HG03066 (cell line): ENCODE measurements around the gene DBNDD1.
"Not testable (repeated sequence)": the region's sequence is repeated elsewhere in the genome, so short reads cannot be mapped to it uniquely, and the experiment has no call there.

ENCODE experiments used
- ATAC-seq: cut with Tn5 transposase; IDR thresholded peaks from one replicate; pipeline ENCODE4 v1.9.1; 2021; ENCODE audit warnings: low read depth; ENCODE audit not compliant: unreplicated experiment

Gene DBNDD1

DNA sequence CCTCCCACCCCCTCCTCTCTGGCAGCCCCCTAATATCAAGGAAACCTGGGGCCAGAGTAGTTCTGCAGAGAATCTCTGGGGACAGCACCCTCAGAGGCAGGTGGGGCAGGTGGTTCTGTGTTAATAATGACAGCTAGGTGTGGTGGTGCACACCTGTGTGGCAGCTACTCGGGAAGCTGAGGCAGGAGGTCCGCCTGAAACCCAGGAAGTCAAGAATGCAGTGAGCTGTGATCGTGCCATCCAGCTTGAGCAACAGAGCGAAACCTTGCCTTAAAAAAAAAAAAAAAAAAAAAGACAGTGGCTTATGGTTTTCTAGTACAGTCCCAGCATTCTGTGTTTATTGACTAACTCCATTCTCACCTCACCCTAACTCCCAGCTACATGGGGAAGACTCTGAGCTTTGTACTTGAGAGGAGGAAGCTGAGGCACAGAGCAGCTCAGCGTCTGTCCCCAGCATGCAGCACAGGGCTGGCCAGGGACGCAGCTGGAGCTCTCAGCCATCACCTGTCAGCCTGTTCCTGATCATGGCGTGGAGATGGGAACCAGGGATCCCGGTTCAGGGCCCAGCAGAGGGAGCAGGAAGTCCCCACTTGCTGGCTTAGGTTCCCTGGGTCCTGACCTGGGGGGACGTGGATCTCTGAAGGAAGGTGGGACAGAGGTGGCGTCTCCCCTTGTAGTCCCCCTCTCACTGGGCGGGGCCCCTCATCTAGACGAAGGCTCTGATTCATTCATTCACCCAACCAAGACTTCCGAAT is 6.1 kb downstream of the DBNDD1 start:
- no peak for ATAC-seq

DNA sequence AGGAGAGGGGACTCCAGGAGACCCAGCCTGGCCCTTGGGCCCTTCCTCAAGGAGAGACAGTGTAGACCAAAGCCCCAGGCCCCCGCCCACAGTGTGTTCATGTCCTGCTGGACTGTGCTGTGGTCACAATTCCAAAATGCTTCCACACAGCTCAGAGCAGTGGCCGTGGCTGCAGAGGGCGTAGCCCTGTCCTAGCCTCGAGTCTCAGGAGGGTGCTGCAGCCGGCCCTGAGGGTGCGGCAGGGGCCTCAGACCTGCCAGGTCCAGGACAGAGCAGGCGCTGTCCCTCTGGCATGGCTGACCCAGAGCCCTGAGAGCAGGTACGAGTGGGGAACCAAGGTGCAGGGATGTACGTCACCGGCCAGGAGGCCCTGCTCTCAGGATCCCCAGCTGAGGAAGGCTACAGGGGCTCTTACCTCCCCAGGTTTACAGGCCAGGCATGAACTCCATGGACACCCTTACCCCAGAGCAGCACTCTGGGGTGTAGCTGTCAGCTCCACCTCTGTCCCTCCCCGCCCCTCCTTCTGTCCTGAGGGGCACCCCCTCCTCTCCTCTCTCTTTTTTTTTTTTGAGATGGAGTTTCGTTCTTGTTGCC is 7.3 kb downstream of the DBNDD1 start:
- ATAC-seq = no peak

DNA sequence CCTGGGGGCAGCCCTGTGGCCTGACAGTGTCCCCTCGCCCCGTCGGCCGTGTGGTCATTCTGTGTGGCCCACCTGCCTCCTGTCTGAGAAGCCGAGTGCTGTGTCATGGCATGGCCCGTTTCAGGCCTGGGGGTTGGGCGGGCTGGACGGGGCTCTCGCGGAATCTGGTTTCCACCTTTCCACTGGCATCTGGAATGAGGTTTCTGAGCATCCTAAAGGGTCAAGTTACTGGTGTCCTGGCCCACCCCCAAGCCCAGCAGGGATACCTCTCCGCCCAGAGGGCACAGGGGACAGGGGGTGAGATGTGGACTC is 7.8 kb downstream of the DBNDD1 start:
- no peak for ATAC-seq

GRCh38 chr16:90010676-90011507 is 8.4 kb downstream of the DBNDD1 start:
- ATAC-seq = no peak

DNA sequence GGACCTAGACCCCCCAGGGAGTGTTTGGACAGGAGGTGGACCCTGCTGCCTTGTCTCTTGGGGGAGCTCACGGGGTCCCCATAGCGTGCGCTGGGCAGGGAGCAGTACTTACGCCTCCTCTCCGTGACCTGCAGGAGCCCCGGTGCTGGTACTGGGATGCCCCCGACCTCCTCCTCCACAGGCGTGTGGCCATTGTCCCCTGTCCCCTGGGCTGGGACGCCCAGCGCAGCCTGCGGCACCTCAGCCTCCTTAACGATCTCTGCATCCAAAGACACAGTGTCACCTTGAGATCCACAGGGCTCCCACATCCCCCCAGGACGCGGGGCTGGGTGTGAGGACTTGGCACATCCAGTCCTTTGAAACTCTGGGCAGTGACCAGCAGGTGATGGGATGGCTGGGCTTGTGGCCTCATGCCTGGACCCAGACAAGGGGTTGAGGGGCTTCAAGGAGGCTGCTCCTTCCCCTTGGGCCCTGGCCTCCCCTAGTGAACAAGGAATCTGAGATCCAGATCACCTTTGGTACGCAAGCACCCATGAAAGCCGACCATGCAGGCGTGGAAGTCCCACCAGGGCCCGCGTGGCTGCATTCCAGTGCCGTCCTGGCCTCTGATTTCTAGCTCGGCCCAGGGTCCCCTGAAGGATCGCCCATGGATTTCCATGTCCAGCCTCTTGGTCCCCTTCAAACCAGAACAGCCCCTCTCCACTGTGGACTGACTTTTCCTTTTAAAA is 9.9 kb downstream of the DBNDD1 start:
- no peak for ATAC-seq

- ATAC-seq = no peak
These were observed 10.5 kb downstream of the DBNDD1 start for GRCh38 chr16:90008708-90009145.

- not testable (repeated sequence) for ATAC-seq
These were observed 11.5 kb downstream of the DBNDD1 start for GRCh38 chr16:90007635-90008234.

- ATAC-seq = no peak
These were observed 12.2 kb downstream of the DBNDD1 start for GRCh38 chr16:90007015-90007414.

DNA sequence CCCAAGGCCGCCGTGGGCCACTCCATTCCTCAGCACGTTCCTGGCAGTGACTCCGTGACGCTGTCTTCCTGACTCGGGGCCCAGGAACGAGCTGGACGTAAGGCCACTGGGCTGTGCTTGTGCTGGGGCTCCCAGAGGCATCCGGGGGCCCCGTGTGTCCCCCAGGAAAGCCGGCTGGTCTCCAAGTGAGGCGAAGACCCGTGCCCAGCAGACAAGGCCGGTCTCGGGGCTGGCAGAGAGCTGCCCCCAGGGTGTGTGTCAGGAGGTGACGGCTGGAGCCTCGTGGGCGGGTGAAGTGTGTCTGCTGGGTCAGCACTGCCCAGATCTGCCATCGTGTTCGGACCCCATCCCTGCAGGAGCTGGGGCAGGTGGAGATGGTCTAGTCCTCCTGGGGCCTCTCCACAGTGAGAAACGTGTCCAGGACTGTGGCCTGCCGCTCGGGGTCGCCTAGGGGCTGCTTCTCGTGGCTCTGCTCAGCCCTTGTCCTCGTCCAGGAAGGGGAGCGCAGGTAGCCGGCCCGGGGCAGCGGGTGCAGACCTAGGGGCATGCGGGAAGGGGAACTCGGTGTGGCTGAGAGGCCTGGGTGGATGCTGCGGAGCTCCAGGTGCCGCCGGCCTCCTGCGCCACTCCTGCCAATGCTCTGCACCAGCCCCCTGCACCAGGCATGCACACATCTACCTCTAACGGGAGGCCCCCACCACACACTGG is 13.1 kb downstream of the DBNDD1 start:
- no peak for ATAC-seq

GRCh38 chr16:90004577-90004976 is 14.7 kb downstream of the DBNDD1 start:
- ATAC-seq = no peak

DNA sequence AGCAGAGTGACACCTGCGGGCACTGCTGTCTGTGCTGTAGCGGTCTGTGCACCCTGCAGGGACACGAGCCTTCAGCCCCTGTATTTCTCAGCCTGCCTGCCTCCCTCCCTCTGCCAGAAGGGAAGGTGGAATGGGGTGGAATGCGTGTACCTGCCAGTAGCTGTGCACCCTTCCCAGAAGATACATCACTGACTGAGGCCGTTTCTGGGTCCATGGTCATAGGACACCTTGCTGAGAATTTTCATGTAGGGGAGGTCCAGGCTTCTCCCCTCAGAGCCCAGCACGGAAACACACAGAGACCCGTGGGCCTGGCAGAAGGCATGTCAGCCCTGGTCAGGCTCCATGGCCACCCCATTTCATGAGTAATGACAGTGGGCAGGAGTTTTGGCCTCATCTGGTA is 16.5 kb downstream of the DBNDD1 start:
- ATAC-seq = no peak

GRCh38 chr16:90001761-90002503 is 17.3 kb downstream of the DBNDD1 start:
- ATAC-seq = no peak

GRCh38 chr16:90000733-90001427 is 18.4 kb downstream of the DBNDD1 start:
- no peak for ATAC-seq

- ATAC-seq = no peak
These were observed 19.3 kb downstream of the DBNDD1 start for GRCh38 chr16:89999831-90000574.

DNA sequence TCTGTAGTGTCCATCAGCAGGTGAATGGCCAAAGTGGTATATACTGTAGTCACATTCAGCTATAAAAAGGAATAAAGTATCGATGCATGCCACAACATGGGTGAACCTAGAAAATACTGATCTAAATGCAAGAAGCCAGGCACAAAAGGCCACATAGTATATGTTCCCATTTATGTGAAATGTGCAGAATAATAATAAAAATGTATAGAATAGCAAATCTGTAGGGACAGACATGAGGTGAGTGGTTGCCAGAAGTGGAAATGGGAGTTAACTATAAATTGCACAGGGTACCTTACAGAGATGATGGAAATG is 23.1 kb downstream of the DBNDD1 start:
- ATAC-seq = no peak

- ATAC-seq = not testable (repeated sequence)
These were observed 23.6 kb downstream of the DBNDD1 start for GRCh38 chr16:89995475-89996177.

DNA sequence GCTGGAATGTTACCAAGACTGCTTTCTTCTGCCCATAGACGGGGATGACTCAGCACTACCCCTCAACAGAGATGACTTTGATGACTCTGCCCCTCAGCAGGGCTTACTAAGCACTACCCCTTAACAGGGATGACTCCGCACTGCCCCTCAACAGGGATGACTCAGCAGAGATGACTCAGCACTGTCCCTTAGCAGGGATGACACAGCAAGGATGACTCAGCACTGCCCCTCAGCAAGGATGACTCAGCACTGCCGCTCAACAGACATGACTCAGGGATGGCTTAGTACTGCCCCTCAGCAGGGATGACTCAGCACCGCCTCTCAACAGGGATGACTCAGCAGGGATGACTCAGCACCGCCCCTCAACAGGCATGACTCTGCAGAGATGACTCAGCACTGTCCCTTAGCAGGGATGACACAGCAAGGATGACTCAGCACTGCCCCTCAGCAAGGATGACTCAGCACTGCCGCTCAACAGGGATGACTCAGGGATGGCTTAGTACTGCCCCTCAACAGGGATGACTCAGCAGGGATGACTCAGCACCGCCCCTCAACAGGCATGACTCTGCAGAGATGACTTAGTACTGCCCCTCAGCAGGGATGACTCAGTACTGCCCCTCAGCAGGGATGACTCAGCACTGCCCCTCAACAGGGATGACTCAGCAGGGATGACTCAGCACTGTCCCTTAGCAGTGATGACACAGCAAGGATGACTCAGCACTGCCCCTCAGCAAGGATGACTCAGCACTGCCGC is 24.4 kb downstream of the DBNDD1 start:
- not testable (repeated sequence) for ATAC-seq
